PFSK-1 (cell line): ENCODE data around the gene CUL9.

ENCODE experiments used
- FOXP2 ChIP-seq: optimal IDR thresholded peaks from 2 replicates; pipeline ENCODE3; 2011; ENCODE audit warnings: borderline replicate concordance, control low read depth, inconsistent platforms; ENCODE audit not compliant: insufficient read depth; ENCODE audit errors: extremely low read length, extremely low read depth
- POLR2AphosphoS5 ChIP-seq: IDR thresholded peaks from 2 replicates; pipeline ENCODE4 v1.6.1; 2012; ENCODE audit warnings: low read depth, mild to moderate bottlenecking, control low read depth, low read length, moderate library complexity
- REST ChIP-seq, 2 experiments: IDR thresholded peaks; 2 replicates each; pipeline versions ENCODE4 v1.6.1 to v1.8.0; 2011 to 2012; ENCODE audit warnings: low read depth in 2 of 2, low read length in 2 of 2, control low read depth in 1 of 2, inconsistent platforms in 1 of 2, mild to moderate bottlenecking in 1 of 2, moderate library complexity in 1 of 2; ENCODE audit not compliant: insufficient read depth in 1 of 2
- SIN3A ChIP-seq: IDR thresholded peaks from 2 replicates; pipeline ENCODE4 v1.6.1; 2012; ENCODE audit warnings: mild to moderate bottlenecking, low read length, moderate library complexity, borderline replicate concordance; ENCODE audit not compliant: insufficient read depth
- TAF1 ChIP-seq: IDR thresholded peaks from 2 replicates; pipeline ENCODE4 v1.6.1; 2012; ENCODE audit warnings: low read length, control low read depth, borderline replicate concordance; ENCODE audit not compliant: insufficient read depth

The CUL9 gene

DNA sequence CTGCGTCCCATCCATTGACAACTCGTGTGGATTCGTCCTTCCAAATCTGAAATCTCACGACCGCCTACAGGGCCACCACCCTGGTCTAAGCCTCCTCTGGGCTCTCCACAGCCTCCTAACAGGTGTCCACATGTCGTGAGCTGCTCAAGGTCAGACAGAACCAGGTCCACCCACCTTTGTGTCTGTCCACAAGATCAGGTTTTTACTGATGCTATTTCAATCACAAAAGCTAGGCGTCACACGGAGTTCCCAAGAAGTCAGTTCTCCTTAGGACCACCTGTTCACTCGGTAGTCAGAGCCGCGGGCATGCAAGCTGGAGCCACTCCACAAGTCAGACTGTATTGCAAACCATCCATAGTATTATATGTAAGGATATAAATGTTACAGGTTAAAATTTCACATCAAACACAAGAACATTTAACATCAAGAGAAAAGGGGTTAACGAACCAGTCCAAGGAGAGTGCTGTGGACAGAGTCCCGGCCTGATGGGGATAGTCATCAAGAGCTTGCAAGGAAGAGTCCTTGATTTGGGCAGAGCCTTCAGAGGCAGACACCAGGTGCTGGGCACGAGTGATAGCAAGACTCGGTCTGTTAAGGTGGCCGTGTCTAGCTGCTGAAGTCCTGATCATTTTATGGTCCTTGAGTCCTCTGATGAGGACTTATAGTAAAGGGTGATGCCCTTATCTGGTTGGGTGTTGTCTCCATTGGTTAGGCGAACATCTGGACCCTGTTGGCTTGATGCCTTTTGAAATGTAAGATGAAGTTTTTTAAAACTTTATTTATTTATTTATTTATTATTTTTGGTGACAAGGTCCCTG, 48.0 kb downstream of the CUL9 start:
- TF ChIP-seq REST (IDR thresholded peaks at IDR 0.05; ENCODE audit: insufficient read depth in 1 of 2, low read depth in 2 of 2, low read length in 2 of 2) (no peak), FOXP2 (no peak), POLR2AphosphoS5 (no peak), SIN3A (no peak), TAF1 (no peak)

DNA sequence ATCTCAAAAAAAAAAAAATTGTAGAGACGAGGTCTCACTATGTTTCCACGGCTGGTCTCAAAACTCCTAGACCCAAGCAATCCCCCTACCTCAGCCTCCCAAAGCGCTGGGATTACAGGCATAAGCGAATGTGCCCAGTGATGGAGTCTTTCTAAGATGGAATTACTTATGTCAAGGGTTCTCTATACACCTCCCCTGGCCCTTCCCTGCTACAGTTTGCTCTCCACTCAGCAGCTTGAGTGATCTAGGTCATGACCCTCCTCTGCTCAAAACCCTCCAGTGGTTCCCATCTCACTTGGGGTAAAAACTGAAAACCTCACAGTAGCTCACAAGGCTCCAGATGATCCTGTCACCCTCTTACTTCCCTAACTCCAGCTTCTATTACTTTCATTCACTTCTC, 49.1 kb downstream of the CUL9 start:
- TF ChIP-seq REST (IDR thresholded peaks at IDR 0.05; ENCODE audit: insufficient read depth in 1 of 2, low read depth in 2 of 2, low read length in 2 of 2): no peak
- no peak for TF ChIP-seq POLR2AphosphoS5
- TF ChIP-seq TAF1: no peak
- TF ChIP-seq SIN3A: no peak
- no peak for TF ChIP-seq FOXP2

DNA sequence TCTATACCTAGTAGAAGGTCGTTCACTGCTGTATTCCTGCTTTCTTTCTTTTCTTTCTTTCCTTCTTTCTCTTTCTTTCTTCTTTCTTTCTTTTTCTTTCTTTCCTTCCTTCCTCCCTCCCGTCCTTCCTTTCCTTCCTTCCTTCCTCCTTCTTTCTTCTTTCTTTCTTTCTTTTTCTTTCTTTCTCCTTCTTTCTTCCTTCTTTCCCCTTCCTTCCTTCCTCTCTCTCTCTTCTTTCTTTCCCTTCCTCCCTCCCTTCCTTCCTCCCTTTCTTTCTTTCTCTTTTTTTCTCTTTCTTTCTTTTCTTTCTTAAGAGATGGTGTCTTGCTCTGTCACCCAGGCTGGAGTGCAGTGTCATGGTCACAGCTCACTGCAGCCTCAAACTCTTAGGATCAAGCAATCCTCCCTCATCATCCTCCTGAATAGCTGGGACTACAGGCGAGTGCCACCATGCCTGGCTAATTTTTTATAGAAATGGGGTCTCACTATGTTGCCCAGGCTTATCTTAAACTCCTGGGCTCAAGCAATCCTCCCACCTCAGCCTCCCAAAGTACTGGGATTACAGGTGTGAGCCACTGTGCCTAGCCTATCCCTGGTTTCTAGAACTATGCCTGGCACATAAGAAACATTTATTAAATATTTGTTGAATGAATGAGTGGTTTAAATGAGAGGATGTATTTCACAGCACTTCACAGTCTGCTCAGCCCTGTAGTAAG, 49.9 kb downstream of the CUL9 start:
- TF ChIP-seq REST (IDR thresholded peaks at IDR 0.05; ENCODE audit: insufficient read depth in 1 of 2, low read depth in 2 of 2, low read length in 2 of 2) (no peak), POLR2AphosphoS5 (no peak), TAF1 (no peak), FOXP2 (no peak), SIN3A (no peak)

DNA sequence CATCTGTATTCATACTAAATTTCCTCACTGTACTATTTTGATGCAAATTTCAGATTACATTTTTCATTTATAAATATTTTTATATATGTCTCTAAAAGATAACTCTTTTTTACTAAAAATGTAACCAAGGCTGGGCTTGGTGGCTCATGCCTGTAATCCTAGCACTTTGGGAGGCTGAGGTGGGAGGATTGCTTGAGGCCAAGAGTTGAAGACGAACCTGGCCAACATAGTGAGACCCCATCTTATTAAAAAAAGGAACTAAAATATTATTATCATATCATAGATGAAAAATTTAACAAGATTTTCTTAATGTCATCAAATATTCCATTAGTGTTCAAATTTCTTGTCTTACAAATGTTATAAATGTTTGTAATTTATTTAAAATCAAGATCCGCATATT, 53.8 kb downstream of the CUL9 start:
- no peak for TF ChIP-seq POLR2AphosphoS5
- TF ChIP-seq FOXP2: no peak
- no peak for TF ChIP-seq TAF1
- TF ChIP-seq REST (IDR thresholded peaks at IDR 0.05; ENCODE audit: insufficient read depth in 1 of 2, low read depth in 2 of 2, low read length in 2 of 2): no peak
- TF ChIP-seq SIN3A: no peak
